Epithelial cell of esophagus (primary cell): ENCODE data around the gene LRRC8A.

ENCODE experiments used
- DNase-seq: peaks from one replicate; pipeline ENCODE4 v3.0.0; 2010; ENCODE audit warnings: low read depth
- H3K4me3 ChIP-seq: 2 replicates; pipeline ENCODE4 v1.5.1; 2011; ENCODE audit warnings: mild to moderate bottlenecking, low read length, control low read depth
- CTCF ChIP-seq: IDR thresholded peaks from 2 replicates; pipeline ENCODE4 v1.5.1; 2011; ENCODE audit warnings: low read depth, mild to moderate bottlenecking, low read length, control low read depth, inconsistent platforms; ENCODE audit not compliant: insufficient read depth; ENCODE audit errors: missing control alignments

LRRC8A gene

GRCh38 chr9:128881884-128882676 is at the start of gene LRRC8A, which contains the start of gene KYAT1:
Gene LRRC8A, plus strand, starts transcription at chr9:128882133. Its CDS starts 25,032 bp downstream, at chr9:128907165.
Gene KYAT1, minus strand, starts transcription at chr9:128881950. Its CDS starts 36,545 bp downstream, at chr9:128845405.
- peak within 1 kb of the TSS; percentile 98 for H3K4me3 ChIP-seq
- DNase-seq, result peak; percentile 97
- no peak for TF ChIP-seq CTCF

- no peak for TF ChIP-seq CTCF
- no peak overlapping the region for H3K4me3 ChIP-seq
- no peak for DNase-seq
These were observed 48.2 kb upstream of the LRRC8A start for GRCh38 chr9:128833696-128834095.

GRCh38 chr9:128835246-128836210 is 46.4 kb upstream of the LRRC8A start:
- TF ChIP-seq CTCF, result no peak
- DNase-seq, result no peak

GRCh38 chr9:128836509-128837145 is 45.3 kb upstream of the LRRC8A start:
- H3K4me3 ChIP-seq, result no peak overlapping the region
- no peak for DNase-seq
- no peak for TF ChIP-seq CTCF

More at GRCh38 chr9:128835246-128836210, 46.4 kb upstream of the LRRC8A start:
- H3K4me3 ChIP-seq, result no peak overlapping the region

- DNase-seq, result no peak
- no peak for TF ChIP-seq CTCF
- no peak overlapping the region for H3K4me3 ChIP-seq
These were observed 43.6 kb upstream of the LRRC8A start for GRCh38 chr9:128838338-128838737.

GRCh38 chr9:128840524-128840923 is 41.4 kb upstream of the LRRC8A start:
- no peak overlapping the region for H3K4me3 ChIP-seq
- DNase-seq, result no peak
- TF ChIP-seq CTCF, result no peak
